ENCODE results near the gene DPP4. TPM values are rescaled to one million over a fixed set of nuclear protein-coding genes. Genes with fewer than 3 reads are reported as not detected.

The DPP4 gene
- total and polyA plus RNA-seq, 2 of the 13 experiments (the other 11 are each of a cell fraction or from before 2014, with no cell fraction given), result 39.4 to 109 TPM

DNA sequence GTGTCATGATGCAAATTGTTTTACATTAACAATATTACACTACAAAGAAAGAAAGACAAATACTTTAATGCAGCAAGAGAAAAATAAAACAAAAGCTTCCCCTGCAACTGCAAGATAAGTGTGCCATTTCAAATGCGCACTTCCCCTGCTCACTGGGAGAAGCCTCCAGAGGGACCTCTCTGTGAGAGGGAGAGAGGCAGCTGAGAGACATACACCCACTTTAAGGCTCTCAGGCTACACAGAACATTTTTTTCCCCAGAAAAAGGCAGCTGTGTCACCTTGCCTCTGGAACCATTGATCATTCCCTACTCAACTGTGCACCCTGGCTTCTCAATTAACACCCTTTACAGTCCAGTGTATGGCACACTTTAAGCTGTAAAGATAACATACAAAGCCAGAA, 75.2 kb downstream of the DPP4 start:
- CTCF ChIA-PET (ENCODE audit: low intra/inter-chr PET ratio, low total read pairs), result no interaction called here
- H2AFZ ChIP-seq (ENCODE audit: low read length), result no peak overlapping the region
- no peak overlapping the region for H3K4me3 ChIP-seq (replicated peaks in 1 of 3; ENCODE audit: insufficient read depth in 1 of 3, low read depth in 2 of 3, low read length in 3 of 3)

More for the DNA sequence above, 75.2 kb downstream of the DPP4 start:
- H4K20me1 ChIP-seq (ENCODE audit: insufficient read depth, low read length), result no peaks in the 10 kb centered on the region
- H3K27ac ChIP-seq (ENCODE audit: extremely low read length, insufficient read depth, low read length), result no peak overlapping the region
- WGBS (ENCODE audit: low lambda C conversion rate), result 100% methylated on average over 1 of the region's 1 CpG
- peaks cover 1 to 39% of the 10 kb centered on the region in 2 experiments; a peak in 3 of 5 replicates for H3K36me3 ChIP-seq (replicated peaks in 1 of 2; ENCODE audit: control insufficient read depth in 1 of 2, insufficient read depth in 2 of 2, low read length in 2 of 2)
- no peak for FAIRE-seq
- in situ Hi-C loops (cut with HindIII; ENCODE audit: extremely low pct_ligation_motif_present, low pct_unique_long_range_greater_than_20kb) (loop anchor here (25.0 kb wide), 1 partner anchor 313 kb away; the partner anchor contains the start of gene IFIH1), intact Hi-C loops (cut with micrococcal nuclease; ENCODE audit: unreplicated experiment) (no loop called here)
- H3K79me2 ChIP-seq (ENCODE audit: insufficient read depth, low read length), result no peaks in the 10 kb centered on the region
- BruUV-seq (replicated peaks), result no TSS peak
- POLR2A ChIA-PET, result no interaction called here
- H3K4me1 ChIP-seq (ENCODE audit: insufficient read depth, low read length), result peaks cover 21% of the 10 kb centered on the region
- no peak overlapping the region for H3K4me2 ChIP-seq (ENCODE audit: low read depth, low read length)
- H3K27me3 ChIP-seq (ENCODE audit: control insufficient read depth in 1 of 2, insufficient read depth in 2 of 2, low read length in 2 of 2), result no peaks in the 10 kb centered on the region
- ATAC-seq, result no peak
- no peak for DNase-seq (ENCODE audit: low spot score)
- TF ChIP-seq THAP11 (CRISPR knock-in tag; IDR thresholded peaks at IDR 0.05), result no peak
- TF ChIP-seq ETS1 (CRISPR knock-in tag; IDR thresholded peaks at IDR 0.05), result no peak
- TF ChIP-seq PRDM10 (CRISPR knock-in tag; IDR thresholded peaks at IDR 0.05; ENCODE audit: low read depth), result no peak
- TF ChIP-seq, protein P1, sequence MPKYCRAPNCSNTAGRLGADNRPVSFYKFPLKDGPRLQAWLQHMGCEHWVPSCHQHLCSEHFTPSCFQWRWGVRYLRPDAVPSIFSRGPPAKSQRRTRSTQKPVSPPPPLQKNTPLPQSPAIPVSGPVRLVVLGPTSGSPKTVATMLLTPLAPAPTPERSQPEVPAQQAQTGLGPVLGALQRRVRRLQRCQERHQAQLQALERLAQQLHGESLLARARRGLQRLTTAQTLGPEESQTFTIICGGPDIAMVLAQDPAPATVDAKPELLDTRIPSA (CRISPR knock-in tag; IDR thresholded peaks at IDR 0.05; ENCODE audit: borderline replicate concordance), result no peak
- no peak for TF ChIP-seq SP2 (CRISPR knock-in tag; IDR thresholded peaks at IDR 0.05)
- TF ChIP-seq, protein P2, sequence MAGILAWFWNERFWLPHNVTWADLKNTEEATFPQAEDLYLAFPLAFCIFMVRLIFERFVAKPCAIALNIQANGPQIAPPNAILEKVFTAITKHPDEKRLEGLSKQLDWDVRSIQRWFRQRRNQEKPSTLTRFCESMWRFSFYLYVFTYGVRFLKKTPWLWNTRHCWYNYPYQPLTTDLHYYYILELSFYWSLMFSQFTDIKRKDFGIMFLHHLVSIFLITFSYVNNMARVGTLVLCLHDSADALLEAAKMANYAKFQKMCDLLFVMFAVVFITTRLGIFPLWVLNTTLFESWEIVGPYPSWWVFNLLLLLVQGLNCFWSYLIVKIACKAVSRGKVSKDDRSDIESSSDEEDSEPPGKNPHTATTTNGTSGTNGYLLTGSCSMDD (CRISPR knock-in tag; IDR thresholded peaks at IDR 0.05), result no peak
- TF ChIP-seq NCOA5 (CRISPR knock-in tag; IDR thresholded peaks at IDR 0.05), result no peak
- no peak overlapping the region for H3K9ac ChIP-seq (ENCODE audit: insufficient read depth, low read depth, low read length)
- no peaks in the 10 kb centered on the region for H3K9me3 ChIP-seq (ENCODE audit: low read length)
